GM04503 (cell line): ENCODE data around the gene ANKRD16.
A peak's percentile ranks its signal among the peaks of the same experiment; 100 is the strongest.
"Not testable (repeated sequence)": the region's sequence is repeated elsewhere in the genome, so short reads cannot be mapped to it uniquely, and the experiment has no call there.

Source experiments
- DNase-seq: peaks from one replicate; pipeline ENCODE4 v3.0.0-alpha.2; 2012; ENCODE audit warnings: low read depth

Gene ANKRD16

DNA sequence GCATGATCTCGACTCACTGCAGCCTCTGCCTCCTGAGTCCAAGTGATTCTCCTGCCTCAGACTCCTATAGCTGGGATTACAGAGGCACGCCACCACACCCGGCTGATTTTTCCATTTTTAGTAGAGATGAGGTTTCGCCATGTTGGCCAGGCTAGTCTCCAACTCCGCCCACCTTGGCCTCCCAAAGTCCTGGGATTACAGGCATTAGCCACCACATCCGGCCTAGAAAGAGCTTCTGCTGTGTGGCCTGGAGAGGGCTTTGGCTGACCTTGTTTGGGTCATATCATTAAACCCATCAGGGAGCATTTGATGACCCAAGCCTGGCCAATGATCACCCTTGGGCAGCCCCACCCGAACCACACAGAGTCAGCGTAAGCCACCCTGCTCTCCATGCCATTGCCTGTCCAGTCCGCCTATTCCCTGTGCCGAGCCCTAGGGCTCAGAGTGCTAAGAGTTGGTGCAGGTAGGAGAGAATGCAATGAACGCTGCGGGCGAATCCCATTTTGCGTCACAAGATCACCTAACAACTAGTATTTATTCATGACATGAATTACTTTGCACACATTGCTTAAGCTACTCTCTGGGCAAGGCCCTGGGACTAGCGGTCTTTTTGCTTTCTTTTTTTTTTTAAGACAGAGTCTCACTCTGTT is 54.1 kb downstream of the ANKRD16 start:
- no peak for DNase-seq

DNA sequence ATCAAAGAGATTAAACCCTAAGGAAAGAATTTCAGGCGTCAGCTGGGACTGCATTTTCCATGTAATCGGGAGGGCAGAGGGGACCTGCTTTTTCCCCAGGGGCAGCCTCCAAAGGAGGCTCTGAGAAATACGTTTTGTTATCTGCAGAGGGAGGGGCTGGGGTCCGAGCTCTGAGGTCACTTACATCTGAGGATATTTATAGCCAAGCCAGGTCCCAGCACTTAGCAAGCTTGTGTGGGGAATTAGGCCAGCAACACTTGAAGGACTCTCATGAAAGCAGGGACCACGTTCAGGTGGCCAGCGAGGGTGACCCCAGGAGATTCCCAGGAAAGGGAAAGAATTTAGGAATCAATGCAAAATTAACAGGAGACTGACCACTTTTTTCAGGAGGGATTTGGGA is 55.9 kb downstream of the ANKRD16 start:
- no peak for DNase-seq

DNA sequence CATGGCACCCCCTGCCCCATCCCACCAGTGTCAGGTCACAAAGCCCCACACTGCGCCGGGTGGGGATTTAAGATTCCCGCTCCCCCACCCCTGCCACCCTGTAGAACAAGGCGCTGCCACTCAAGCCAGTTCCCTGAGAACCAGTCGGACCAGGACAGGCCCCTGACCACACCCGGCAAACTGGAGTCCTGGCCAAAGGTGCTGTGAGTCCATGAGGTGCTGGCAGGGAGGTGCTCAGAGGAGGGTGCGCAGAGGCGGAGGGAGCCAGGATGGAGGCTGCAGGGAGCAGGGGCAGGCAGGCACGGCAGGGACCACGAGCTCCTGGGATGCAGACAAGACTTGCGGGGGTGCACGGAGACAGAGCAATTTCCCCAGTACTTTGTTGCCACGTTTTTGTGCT is 56.7 kb downstream of the ANKRD16 start:
- no peak for DNase-seq

- DNase-seq: no peak
Observed at GRCh38 chr10:5831446-5831782, 58.3 kb downstream of the ANKRD16 start.

DNA sequence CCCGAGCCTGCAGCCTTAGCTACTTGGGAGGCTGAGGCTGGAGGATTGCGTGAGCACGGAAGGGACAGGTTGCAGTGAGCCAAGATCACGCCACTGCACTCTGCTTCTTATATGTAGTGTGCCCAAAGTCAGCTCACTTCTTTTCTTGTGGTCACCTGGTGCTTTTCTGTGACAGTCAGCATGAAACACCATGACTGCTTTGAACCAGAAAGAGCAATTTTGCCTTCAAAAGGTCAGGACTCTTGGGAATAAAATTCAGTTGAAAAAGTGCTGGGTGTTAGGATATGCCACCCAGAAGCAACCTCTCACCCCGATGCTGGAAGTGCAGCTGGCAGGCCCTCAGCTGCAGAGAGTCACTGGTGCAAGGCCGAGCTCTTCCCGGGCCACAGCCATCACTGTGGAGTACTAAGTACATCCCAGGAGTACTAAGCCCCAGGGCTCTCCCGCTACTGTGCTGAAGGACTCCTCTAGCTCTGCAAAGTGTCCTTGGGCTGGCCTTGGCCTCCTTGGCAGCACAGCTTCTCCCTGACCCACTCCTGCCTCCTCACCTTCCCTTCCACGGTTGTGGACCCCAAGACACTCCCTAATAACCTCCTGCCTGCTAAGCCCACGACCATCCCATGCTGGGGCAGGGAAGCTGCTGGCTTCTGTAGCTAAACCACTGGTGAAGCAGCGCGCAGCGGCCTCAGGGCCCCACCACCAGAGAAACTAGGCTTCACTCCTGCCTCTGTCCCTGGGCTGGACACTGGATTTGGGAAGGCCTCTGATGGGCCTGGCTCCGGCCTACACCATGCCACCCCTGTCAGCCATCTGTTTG is 58.9 kb downstream of the ANKRD16 start:
- no peak for DNase-seq

GRCh38 chr10:5829267-5829666 is 60.4 kb downstream of the ANKRD16 start:
- no peak for DNase-seq

DNA sequence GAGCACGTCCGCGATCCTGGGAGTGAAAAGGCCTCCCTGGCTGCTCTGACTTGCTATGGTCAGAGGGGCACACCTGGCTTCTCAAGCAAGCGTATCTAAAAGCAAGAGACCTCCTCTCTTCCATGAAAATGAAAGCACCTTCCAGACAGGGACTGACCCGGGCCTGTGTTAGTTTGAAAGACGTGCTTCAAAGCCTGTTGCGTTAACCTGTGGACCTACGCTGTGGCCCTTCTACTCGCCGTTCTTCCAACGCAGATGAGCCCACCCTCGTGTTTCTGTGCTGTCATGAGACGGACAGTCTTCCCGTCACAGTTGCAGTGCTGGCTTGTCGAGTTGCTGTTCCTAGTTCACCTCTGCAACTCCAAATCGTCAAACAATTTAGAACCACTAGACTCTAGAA is 61.0 kb downstream of the ANKRD16 start:
- DNase-seq: no peak

- DNase-seq: no peak
Observed at GRCh38 chr10:5827841-5828240, 61.9 kb downstream of the ANKRD16 start.

- not testable (repeated sequence) for DNase-seq
Observed at GRCh38 chr10:5826511-5826910, 63.2 kb downstream of the ANKRD16 start.

- DNase-seq: no peak
Observed at GRCh38 chr10:5818894-5819293, 70.8 kb downstream of the ANKRD16 start.

DNA sequence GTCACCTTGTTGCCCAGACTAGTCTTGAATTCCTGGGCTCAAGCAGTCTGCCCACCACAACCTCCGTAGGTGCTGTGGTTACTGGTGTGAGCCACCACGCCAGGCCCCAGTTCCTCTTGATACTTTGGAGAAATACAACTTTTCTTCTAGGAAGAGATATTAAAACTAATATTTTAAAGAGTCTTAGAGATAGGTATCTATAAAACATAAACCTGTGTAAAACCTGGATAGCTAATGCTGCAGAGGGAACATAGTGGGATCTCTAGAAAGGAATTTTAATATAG is 71.7 kb downstream of the ANKRD16 start:
- no peak for DNase-seq

GRCh38 chr10:5817322-5818047 is 72.2 kb downstream of the ANKRD16 start:
- DNase-seq: no peak

GRCh38 chr10:5816170-5816569 is 73.5 kb downstream of the ANKRD16 start:
- DNase-seq: no peak

GRCh38 chr10:5814110-5815107 is 75.3 kb downstream of the ANKRD16 start:
- DNase-seq: no peak

- DNase-seq: peak; percentile 82
Observed at GRCh38 chr10:5813341-5814109, 76.2 kb downstream of the ANKRD16 start, which contains the start of gene GDI2. Gene GDI2, minus strand, starts transcription at chr10:5813434. Its CDS starts 176 bp downstream, at chr10:5813258.

- no peak for DNase-seq
Observed at GRCh38 chr10:5813091-5813340, 76.7 kb downstream of the ANKRD16 start.

- no peak for DNase-seq
Observed at GRCh38 chr10:5812283-5813090, 77.2 kb downstream of the ANKRD16 start.
